ENCODE results near the gene RAPGEF3.

GRCh38 chr12:47732504-47732903 lies 26.2 kb downstream of the RAPGEF3 start:
- TF ChIP-seq, protein P1, sequence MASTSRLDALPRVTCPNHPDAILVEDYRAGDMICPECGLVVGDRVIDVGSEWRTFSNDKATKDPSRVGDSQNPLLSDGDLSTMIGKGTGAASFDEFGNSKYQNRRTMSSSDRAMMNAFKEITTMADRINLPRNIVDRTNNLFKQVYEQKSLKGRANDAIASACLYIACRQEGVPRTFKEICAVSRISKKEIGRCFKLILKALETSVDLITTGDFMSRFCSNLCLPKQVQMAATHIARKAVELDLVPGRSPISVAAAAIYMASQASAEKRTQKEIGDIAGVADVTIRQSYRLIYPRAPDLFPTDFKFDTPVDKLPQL (IDR thresholded peaks at IDR 0.05; ENCODE audit: extremely low read depth, insufficient read length) = no peak
- TF ChIP-seq CTCF (IDR thresholded peaks at IDR 0.05 in 2 of 3, conservative IDR thresholded peaks at IDR 0.05 in 1 of 3; ENCODE audit: insufficient read depth in 2 of 3, low read depth in 1 of 3, low read length in 3 of 3) (no peak), ZNF212 (CRISPR knock-in tag; IDR thresholded peaks at IDR 0.05) (no peak), HNRNPL (IDR thresholded peaks at IDR 0.05; ENCODE audit: low read depth, low read length) (no peak), ZBTB40 (IDR thresholded peaks at IDR 0.05) (no peak), ZBTB40 (CRISPR knock-in tag; IDR thresholded peaks at IDR 0.05) (no peak), NFIC (IDR thresholded peaks at IDR 0.05) (no peak)
- TF ChIP-seq, protein P2, sequence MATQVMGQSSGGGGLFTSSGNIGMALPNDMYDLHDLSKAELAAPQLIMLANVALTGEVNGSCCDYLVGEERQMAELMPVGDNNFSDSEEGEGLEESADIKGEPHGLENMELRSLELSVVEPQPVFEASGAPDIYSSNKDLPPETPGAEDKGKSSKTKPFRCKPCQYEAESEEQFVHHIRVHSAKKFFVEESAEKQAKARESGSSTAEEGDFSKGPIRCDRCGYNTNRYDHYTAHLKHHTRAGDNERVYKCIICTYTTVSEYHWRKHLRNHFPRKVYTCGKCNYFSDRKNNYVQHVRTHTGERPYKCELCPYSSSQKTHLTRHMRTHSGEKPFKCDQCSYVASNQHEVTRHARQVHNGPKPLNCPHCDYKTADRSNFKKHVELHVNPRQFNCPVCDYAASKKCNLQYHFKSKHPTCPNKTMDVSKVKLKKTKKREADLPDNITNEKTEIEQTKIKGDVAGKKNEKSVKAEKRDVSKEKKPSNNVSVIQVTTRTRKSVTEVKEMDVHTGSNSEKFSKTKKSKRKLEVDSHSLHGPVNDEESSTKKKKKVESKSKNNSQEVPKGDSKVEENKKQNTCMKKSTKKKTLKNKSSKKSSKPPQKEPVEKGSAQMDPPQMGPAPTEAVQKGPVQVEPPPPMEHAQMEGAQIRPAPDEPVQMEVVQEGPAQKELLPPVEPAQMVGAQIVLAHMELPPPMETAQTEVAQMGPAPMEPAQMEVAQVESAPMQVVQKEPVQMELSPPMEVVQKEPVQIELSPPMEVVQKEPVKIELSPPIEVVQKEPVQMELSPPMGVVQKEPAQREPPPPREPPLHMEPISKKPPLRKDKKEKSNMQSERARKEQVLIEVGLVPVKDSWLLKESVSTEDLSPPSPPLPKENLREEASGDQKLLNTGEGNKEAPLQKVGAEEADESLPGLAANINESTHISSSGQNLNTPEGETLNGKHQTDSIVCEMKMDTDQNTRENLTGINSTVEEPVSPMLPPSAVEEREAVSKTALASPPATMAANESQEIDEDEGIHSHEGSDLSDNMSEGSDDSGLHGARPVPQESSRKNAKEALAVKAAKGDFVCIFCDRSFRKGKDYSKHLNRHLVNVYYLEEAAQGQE (IDR thresholded peaks at IDR 0.05; ENCODE audit: borderline replicate concordance) = no peak
- TF ChIP-seq, protein P2 (CRISPR knock-in tag; IDR thresholded peaks at IDR 0.05; ENCODE audit: low read depth) = no peak
- TF ChIP-seq, protein P3, sequence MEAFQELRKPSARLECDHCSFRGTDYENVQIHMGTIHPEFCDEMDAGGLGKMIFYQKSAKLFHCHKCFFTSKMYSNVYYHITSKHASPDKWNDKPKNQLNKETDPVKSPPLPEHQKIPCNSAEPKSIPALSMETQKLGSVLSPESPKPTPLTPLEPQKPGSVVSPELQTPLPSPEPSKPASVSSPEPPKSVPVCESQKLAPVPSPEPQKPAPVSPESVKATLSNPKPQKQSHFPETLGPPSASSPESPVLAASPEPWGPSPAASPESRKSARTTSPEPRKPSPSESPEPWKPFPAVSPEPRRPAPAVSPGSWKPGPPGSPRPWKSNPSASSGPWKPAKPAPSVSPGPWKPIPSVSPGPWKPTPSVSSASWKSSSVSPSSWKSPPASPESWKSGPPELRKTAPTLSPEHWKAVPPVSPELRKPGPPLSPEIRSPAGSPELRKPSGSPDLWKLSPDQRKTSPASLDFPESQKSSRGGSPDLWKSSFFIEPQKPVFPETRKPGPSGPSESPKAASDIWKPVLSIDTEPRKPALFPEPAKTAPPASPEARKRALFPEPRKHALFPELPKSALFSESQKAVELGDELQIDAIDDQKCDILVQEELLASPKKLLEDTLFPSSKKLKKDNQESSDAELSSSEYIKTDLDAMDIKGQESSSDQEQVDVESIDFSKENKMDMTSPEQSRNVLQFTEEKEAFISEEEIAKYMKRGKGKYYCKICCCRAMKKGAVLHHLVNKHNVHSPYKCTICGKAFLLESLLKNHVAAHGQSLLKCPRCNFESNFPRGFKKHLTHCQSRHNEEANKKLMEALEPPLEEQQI (IDR thresholded peaks at IDR 0.05) = no peak
